ENCODE results near the gene PEX13.
"Not testable (repeated sequence)": the region's sequence is repeated elsewhere in the genome, so short reads cannot be mapped to it uniquely, and the experiment has no call there.

PEX13 gene

GRCh38 chr2:60984720-60985119 is 32.8 kb upstream of the PEX13 start:
- H3K4me1 ChIP-seq (ENCODE audit: control insufficient read depth, insufficient read depth, low read length): no peaks in the 10 kb centered on the region
- no peaks in the 10 kb centered on the region for H3K27me3 ChIP-seq (ENCODE audit: control insufficient read depth, insufficient read depth, low read length)
- no peak overlapping the region for H3K4me3 ChIP-seq (ENCODE audit: low read depth, low read length)
- no peaks in the 10 kb centered on the region for H3K9me3 ChIP-seq (ENCODE audit: control insufficient read depth, insufficient read depth, low read depth, low read length)
- no peaks in the 10 kb centered on the region for H3K36me3 ChIP-seq (ENCODE audit: control insufficient read depth, insufficient read depth, low read length)
- no peak overlapping the region for H3K27ac ChIP-seq (ENCODE audit: low read depth, low read length)
- H3K9ac ChIP-seq (ENCODE audit: low read length): no peak overlapping the region

GRCh38 chr2:60987041-60987440 is 30.5 kb upstream of the PEX13 start:
- H3K4me1 ChIP-seq (ENCODE audit: control insufficient read depth, insufficient read depth, low read length): no peaks in the 10 kb centered on the region
- no peak overlapping the region for H3K27ac ChIP-seq (ENCODE audit: low read depth, low read length)
- H3K36me3 ChIP-seq (ENCODE audit: control insufficient read depth, insufficient read depth, low read length): no peaks in the 10 kb centered on the region
- H3K9ac ChIP-seq (ENCODE audit: low read length): no peak overlapping the region
- H3K9me3 ChIP-seq (ENCODE audit: control insufficient read depth, insufficient read depth, low read depth, low read length): peaks cover 13% of the 10 kb centered on the region
- no peak overlapping the region for H3K4me3 ChIP-seq (ENCODE audit: low read depth, low read length)
- no peaks in the 10 kb centered on the region for H3K27me3 ChIP-seq (ENCODE audit: control insufficient read depth, insufficient read depth, low read length)

GRCh38 chr2:60987656-60988055 is 29.9 kb upstream of the PEX13 start:
- peaks cover 18% of the 10 kb centered on the region for H3K9me3 ChIP-seq (ENCODE audit: control insufficient read depth, insufficient read depth, low read depth, low read length)
- not testable (repeated sequence) for H3K4me3 ChIP-seq (ENCODE audit: low read depth, low read length); H3K4me1 ChIP-seq (ENCODE audit: control insufficient read depth, insufficient read depth, low read length); H3K9ac ChIP-seq (ENCODE audit: low read length); H3K36me3 ChIP-seq (ENCODE audit: control insufficient read depth, insufficient read depth, low read length); H3K27ac ChIP-seq (ENCODE audit: low read depth, low read length); H3K27me3 ChIP-seq (ENCODE audit: control insufficient read depth, insufficient read depth, low read length)

- no peak overlapping the region for H3K4me3 ChIP-seq (ENCODE audit: low read depth, low read length)
These were observed 28.3 kb upstream of the PEX13 start for GRCh38 chr2:60989259-60989658.

GRCh38 chr2:60991644-60992043 is 25.9 kb upstream of the PEX13 start:
- Histone ChIP-seq H3K36me3 (ENCODE audit: control insufficient read depth, insufficient read depth, low read length) (no peaks in the 10 kb centered on the region), H3K27ac (ENCODE audit: low read depth, low read length) (no peak overlapping the region), H3K9ac (ENCODE audit: low read length) (no peak overlapping the region), H3K4me1 (ENCODE audit: control insufficient read depth, insufficient read depth, low read length) (no peaks in the 10 kb centered on the region), H3K4me3 (ENCODE audit: low read depth, low read length) (no peak overlapping the region), H3K9me3 (ENCODE audit: control insufficient read depth, insufficient read depth, low read depth, low read length) (peaks cover 28% of the 10 kb centered on the region), H3K27me3 (ENCODE audit: control insufficient read depth, insufficient read depth, low read length) (no peaks in the 10 kb centered on the region)

More at GRCh38 chr2:60989259-60989658, 28.3 kb upstream of the PEX13 start:
- peaks cover 28% of the 10 kb centered on the region for H3K9me3 ChIP-seq (ENCODE audit: control insufficient read depth, insufficient read depth, low read depth, low read length)
- H3K4me1 ChIP-seq (ENCODE audit: control insufficient read depth, insufficient read depth, low read length): no peaks in the 10 kb centered on the region
- no peaks in the 10 kb centered on the region for H3K27me3 ChIP-seq (ENCODE audit: control insufficient read depth, insufficient read depth, low read length)
- H3K9ac ChIP-seq (ENCODE audit: low read length): no peak overlapping the region
- H3K27ac ChIP-seq (ENCODE audit: low read depth, low read length): no peak overlapping the region
- H3K36me3 ChIP-seq (ENCODE audit: control insufficient read depth, insufficient read depth, low read length): no peaks in the 10 kb centered on the region

- no peaks in the 10 kb centered on the region for H3K4me1 ChIP-seq (ENCODE audit: control insufficient read depth, insufficient read depth, low read length)
- H3K27ac ChIP-seq (ENCODE audit: low read depth, low read length): no peak overlapping the region
These were observed 24.5 kb upstream of the PEX13 start for GRCh38 chr2:60992985-60993392.

GRCh38 chr2:60994131-60994530 is 23.4 kb upstream of the PEX13 start:
- Histone ChIP-seq H3K36me3 (ENCODE audit: control insufficient read depth, insufficient read depth, low read length) (no peaks in the 10 kb centered on the region), H3K4me1 (ENCODE audit: control insufficient read depth, insufficient read depth, low read length) (no peaks in the 10 kb centered on the region), H3K27ac (ENCODE audit: low read depth, low read length) (no peak overlapping the region), H3K27me3 (ENCODE audit: control insufficient read depth, insufficient read depth, low read length) (no peaks in the 10 kb centered on the region), H3K4me3 (ENCODE audit: low read depth, low read length) (no peak overlapping the region), H3K9me3 (ENCODE audit: control insufficient read depth, insufficient read depth, low read depth, low read length) (peaks cover 28% of the 10 kb centered on the region), H3K9ac (ENCODE audit: low read length) (no peak overlapping the region)

More at GRCh38 chr2:60992985-60993392, 24.5 kb upstream of the PEX13 start:
- no peak overlapping the region for H3K4me3 ChIP-seq (ENCODE audit: low read depth, low read length)
- H3K36me3 ChIP-seq (ENCODE audit: control insufficient read depth, insufficient read depth, low read length): no peaks in the 10 kb centered on the region
- no peak overlapping the region for H3K9ac ChIP-seq (ENCODE audit: low read length)
- no peaks in the 10 kb centered on the region for H3K27me3 ChIP-seq (ENCODE audit: control insufficient read depth, insufficient read depth, low read length)
- H3K9me3 ChIP-seq (ENCODE audit: control insufficient read depth, insufficient read depth, low read depth, low read length): peaks cover 28% of the 10 kb centered on the region

GRCh38 chr2:60998628-60999545 is 18.6 kb upstream of the PEX13 start:
- no peak overlapping the region for H3K27ac ChIP-seq (ENCODE audit: low read depth, low read length)
- H3K4me3 ChIP-seq (ENCODE audit: low read depth, low read length): no peak overlapping the region
- peaks cover 3% of the 10 kb centered on the region; the same call in 1 of the 2 replicates for H3K9me3 ChIP-seq (ENCODE audit: control insufficient read depth, insufficient read depth, low read depth, low read length)
- no peaks in the 10 kb centered on the region for H3K4me1 ChIP-seq (ENCODE audit: control insufficient read depth, insufficient read depth, low read length)
- no peaks in the 10 kb centered on the region for H3K36me3 ChIP-seq (ENCODE audit: control insufficient read depth, insufficient read depth, low read length)
- no peak overlapping the region for H3K9ac ChIP-seq (ENCODE audit: low read length)
- no peaks in the 10 kb centered on the region for H3K27me3 ChIP-seq (ENCODE audit: control insufficient read depth, insufficient read depth, low read length)

GRCh38 chr2:61005736-61006135 is 11.8 kb upstream of the PEX13 start:
- Histone ChIP-seq H3K27ac (ENCODE audit: low read depth, low read length) (no peak overlapping the region), H3K27me3 (ENCODE audit: control insufficient read depth, insufficient read depth, low read length) (no peaks in the 10 kb centered on the region), H3K4me1 (ENCODE audit: control insufficient read depth, insufficient read depth, low read length) (0 out of 2 replicates have a peak, but pooled peaks cover 3% of the 10 kb centered on the region), H3K36me3 (ENCODE audit: control insufficient read depth, insufficient read depth, low read length) (no peaks in the 10 kb centered on the region), H3K9me3 (ENCODE audit: control insufficient read depth, insufficient read depth, low read depth, low read length) (no peaks in the 10 kb centered on the region), H3K9ac (ENCODE audit: low read length) (no peak overlapping the region), H3K4me3 (ENCODE audit: low read depth, low read length) (no peak overlapping the region)

GRCh38 chr2:61006486-61007105 is 10.9 kb upstream of the PEX13 start:
- Histone ChIP-seq H3K9me3 (ENCODE audit: control insufficient read depth, insufficient read depth, low read depth, low read length) (no peaks in the 10 kb centered on the region), H3K27me3 (ENCODE audit: control insufficient read depth, insufficient read depth, low read length) (no peaks in the 10 kb centered on the region), H3K36me3 (ENCODE audit: control insufficient read depth, insufficient read depth, low read length) (no peaks in the 10 kb centered on the region), H3K27ac (ENCODE audit: low read depth, low read length) (no peak overlapping the region), H3K9ac (ENCODE audit: low read length) (no peak overlapping the region), H3K4me1 (ENCODE audit: control insufficient read depth, insufficient read depth, low read length) (0 out of 2 replicates have a peak, but pooled peaks cover 3% of the 10 kb centered on the region), H3K4me3 (ENCODE audit: low read depth, low read length) (no peak overlapping the region)

GRCh38 chr2:61009355-61009754 is 8.2 kb upstream of the PEX13 start:
- H3K27me3 ChIP-seq (ENCODE audit: control insufficient read depth, insufficient read depth, low read length): no peaks in the 10 kb centered on the region
- H3K4me1 ChIP-seq (ENCODE audit: control insufficient read depth, insufficient read depth, low read length): 0 out of 2 replicates have a peak, but pooled peaks cover 3% of the 10 kb centered on the region
- H3K9ac ChIP-seq (ENCODE audit: low read length): no peak overlapping the region
- H3K36me3 ChIP-seq (ENCODE audit: control insufficient read depth, insufficient read depth, low read length): no peaks in the 10 kb centered on the region
- H3K27ac ChIP-seq (ENCODE audit: low read depth, low read length): no peak overlapping the region
- no peaks in the 10 kb centered on the region for H3K9me3 ChIP-seq (ENCODE audit: control insufficient read depth, insufficient read depth, low read depth, low read length)
- H3K4me3 ChIP-seq (ENCODE audit: low read depth, low read length): no peak overlapping the region
